Measurements from ENCODE around the gene UNC5A.

Gene UNC5A

GRCh38 chr5:176837707-176838115 lies 27.4 kb downstream of the UNC5A start:
- H3K27ac ChIP-seq (ENCODE audit: extremely low read depth, low read depth, low read length), result no peak overlapping the region
- POLR2A ChIA-PET, result no interaction called here
- 0 out of 2 replicates have a peak, but pooled peaks have one; percentile 19 for TF ChIP-seq ZSCAN4 (tag by site-specific recombination; IDR thresholded peaks at IDR 0.05)
- 0 out of 2 replicates have a peak, but pooled peaks have one; percentile 39 for TF ChIP-seq YY1 (tag by site-specific recombination; IDR thresholded peaks at IDR 0.05)
- TF ChIP-seq ZNF221 (tag by site-specific recombination; IDR thresholded peaks at IDR 0.05; ENCODE audit: borderline replicate concordance), result no peak
- no peak for TF ChIP-seq ZNF214 (tag by site-specific recombination; IDR thresholded peaks at IDR 0.05; ENCODE audit: borderline replicate concordance)
- TF ChIP-seq ZNF391 (tag by site-specific recombination; IDR thresholded peaks at IDR 0.05; ENCODE audit: borderline replicate concordance, low read depth), result peak; percentile 89; the same call in 1 of the 2 replicates
- no peak for TF ChIP-seq ZNF302 (tag by site-specific recombination; IDR thresholded peaks at IDR 0.05; ENCODE audit: low read depth)
- peak; percentile 22; the same call in 1 of the 2 replicates for TF ChIP-seq ZNF394 (tag by site-specific recombination; IDR thresholded peaks at IDR 0.05; ENCODE audit: borderline replicate concordance)
- TF ChIP-seq GLIS1 (tag by site-specific recombination; IDR thresholded peaks at IDR 0.05), result 0 out of 2 replicates have a peak, but pooled peaks have one; percentile 11
- no peak for TF ChIP-seq KLF10 (tag by site-specific recombination; IDR thresholded peaks at IDR 0.05)
- peak; percentile 99 for TF ChIP-seq HOXC10 (CRISPR knock-in tag; IDR thresholded peaks at IDR 0.05)
- peak; percentile 100 for TF ChIP-seq REST (tag by site-specific recombination; IDR thresholded peaks at IDR 0.05)
- TF ChIP-seq HOXD13 (CRISPR knock-in tag; IDR thresholded peaks at IDR 0.05; ENCODE audit: borderline replicate concordance), result peak; percentile 98
- peak; percentile 40; the same call in 1 of the 2 replicates for TF ChIP-seq SCRT2 (tag by site-specific recombination; IDR thresholded peaks at IDR 0.05)
- TF ChIP-seq ZNF707 (tag by site-specific recombination; IDR thresholded peaks at IDR 0.05), result no peak
- TF ChIP-seq ZNF2 (tag by site-specific recombination; IDR thresholded peaks at IDR 0.05), result peak; percentile 87
- TF ChIP-seq ZSCAN30 (tag by site-specific recombination; IDR thresholded peaks at IDR 0.05), result peak; percentile 90; the same call in 1 of the 2 replicates
- TF ChIP-seq ZNF610 (tag by site-specific recombination; IDR thresholded peaks at IDR 0.05; ENCODE audit: borderline replicate concordance), result 0 out of 2 replicates have a peak, but pooled peaks have one; percentile 35
- TF ChIP-seq SP2 (tag by site-specific recombination; IDR thresholded peaks at IDR 0.05), result no peak
- peak; percentile 96 for TF ChIP-seq MEIS1 (CRISPR knock-in tag; IDR thresholded peaks at IDR 0.05; ENCODE audit: borderline replicate concordance)
- no peak for TF ChIP-seq ZFHX2 (tag by site-specific recombination; conservative IDR thresholded peaks at IDR 0.05)
- TF ChIP-seq ZNF600 (tag by site-specific recombination; IDR thresholded peaks at IDR 0.05), result 0 out of 2 replicates have a peak, but pooled peaks have one; percentile 24
- TF ChIP-seq ZBTB6 (tag by site-specific recombination; IDR thresholded peaks at IDR 0.05), result peak; percentile 35; the same call in 1 of the 2 replicates
- peak; percentile 57; the same call in 1 of the 2 replicates for TF ChIP-seq IKZF3 (tag by site-specific recombination; IDR thresholded peaks at IDR 0.05)
- no peak for TF ChIP-seq ATF2 (tag by site-specific recombination; IDR thresholded peaks at IDR 0.05; ENCODE audit: low read depth)
- peak; percentile 21 for TF ChIP-seq ZBTB26 (tag by site-specific recombination; optimal IDR thresholded peaks at IDR 0.05)
- no peak for TF ChIP-seq ZEB2 (tag by site-specific recombination; IDR thresholded peaks at IDR 0.05)
- peak; percentile 77 for TF ChIP-seq ZNF664 (tag by site-specific recombination; IDR thresholded peaks at IDR 0.05)
- TF ChIP-seq ZNF114 (tag by site-specific recombination; IDR thresholded peaks at IDR 0.05), result no peak
- TF ChIP-seq ZNF677 (tag by site-specific recombination; IDR thresholded peaks at IDR 0.05), result 0 out of 2 replicates have a peak, but pooled peaks have one; percentile 5
- TF ChIP-seq SP3 (tag by site-specific recombination; IDR thresholded peaks at IDR 0.05), result no peak
- TF ChIP-seq ZNF629 (tag by site-specific recombination; IDR thresholded peaks at IDR 0.05), result peak; percentile 37; the same call in 1 of the 2 replicates

More at GRCh38 chr5:176837707-176838115, 27.4 kb downstream of the UNC5A start:
- H3K4me3 ChIP-seq (ENCODE audit: low read depth, low read length), result no peak overlapping the region
- CTCF ChIA-PET, result interaction anchor here (0.7 kb wide), 1 partner anchor 248 kb away, joined by 4 read pairs; no protein-coding TSS in a partner anchor
- no peaks in the 10 kb centered on the region for H3K36me3 ChIP-seq (ENCODE audit: control insufficient read depth in 2 of 2, insufficient read depth in 1 of 2, low read length in 2 of 2)
- H3K9me3 ChIP-seq (ENCODE audit: control insufficient read depth, insufficient read depth, low read depth, low read length), result no peaks in the 10 kb centered on the region
- H3K4me1 ChIP-seq (ENCODE audit: control insufficient read depth, insufficient read depth, low read length), result no peaks in the 10 kb centered on the region
